Calu3 (cell line): ENCODE data around the gene PTPN13. TPM values are rescaled to one million over a fixed set of nuclear protein-coding genes. Genes with fewer than 3 reads are reported as not detected.

Experiments used
- BruUV-seq: library from RNA; stranded (reverse); fragments of 400-500 nt; replicated peaks from 2 replicates; lab custom pipeline; 2021; lab: Mats Ljungman, UMichigan
- CTCF ChIA-PET: fragments of 300-600 bp; sonication (Branson Sonifier 250); formaldehyde crosslinking; loops from one replicate; lab custom pipeline; 2022; ENCODE audit warnings: antibody characterized with exemption; lab: Charles Lee
- DNase-seq: peaks from one replicate; pipeline ENCODE4 v3.0.0; 2022
- H3K27ac Mint-ChIP-seq: one replicate; pipeline ENCODE4 v1.8.0; 2022; ENCODE audit warnings: mixed read lengths; ENCODE audit not compliant: unreplicated experiment
- H3K27me3 Mint-ChIP-seq: one replicate; pipeline ENCODE4 v1.8.0; 2022; ENCODE audit warnings: mixed read lengths; ENCODE audit not compliant: unreplicated experiment
- H3K36me3 Mint-ChIP-seq: one replicate; pipeline ENCODE4 v1.8.0; 2022; ENCODE audit warnings: mild to moderate bottlenecking, moderate library complexity, mixed read lengths; ENCODE audit not compliant: insufficient read depth, unreplicated experiment
- H3K4me1 Mint-ChIP-seq: one replicate; pipeline ENCODE4 v1.8.0; 2022; ENCODE audit warnings: mild to moderate bottlenecking, low read depth, mixed read lengths; ENCODE audit not compliant: unreplicated experiment
- H3K4me3 Mint-ChIP-seq: one replicate; pipeline ENCODE4 v1.8.0; 2022; ENCODE audit warnings: mild to moderate bottlenecking, low read depth, moderate library complexity, mixed read lengths; ENCODE audit not compliant: unreplicated experiment
- H3K9me3 Mint-ChIP-seq: one replicate; pipeline ENCODE4 v1.8.0; 2022; ENCODE audit warnings: low read depth, mixed read lengths; ENCODE audit not compliant: unreplicated experiment
- CTCF ChIP-seq: fragments of 200-600 bp; IDR thresholded peaks from one replicate; pipeline ENCODE4 v1.8.0; 2022; ENCODE audit warnings: antibody characterized with exemption; ENCODE audit not compliant: unreplicated experiment
- intact Hi-C: fragments of 100-400 bp; cut with micrococcal nuclease; formaldehyde crosslinking; loops from one replicate; pipeline ENCODE4 v1.10.0; 2022; ENCODE audit not compliant: unreplicated experiment
- total RNA-seq: library from RNA; stranded (reverse); gene quantifications from 2 replicates; pipeline ENCODE4 v1.2.3, GENCODE V29; 2022

The PTPN13 gene
- total RNA-seq, 1 experiment from 2014 or later, result 23.3 TPM

- H3K36me3 Mint-ChIP-seq, result peaks cover 5% of the 10 kb centered on the region
- no peaks in the 10 kb centered on the region for H3K4me1 Mint-ChIP-seq
- H3K4me3 Mint-ChIP-seq, result no peak overlapping the region
- no peak for DNase-seq
- no TSS peak for BruUV-seq
- intact Hi-C loops, result loop anchor here (10.0 kb wide), 1 partner anchor 132 kb away; the partner anchor contains the start of gene C4orf36
- TF ChIP-seq CTCF, result no peak
- CTCF ChIA-PET, result no interaction called here
- no peak overlapping the region for H3K27ac Mint-ChIP-seq
- H3K9me3 Mint-ChIP-seq, result no peaks in the 10 kb centered on the region
- H3K27me3 Mint-ChIP-seq, result no peaks in the 10 kb centered on the region
Observed at GRCh38 chr4:86762649-86763048, 168.5 kb downstream of the PTPN13 start.

GRCh38 chr4:86769794-86770193 is 175.7 kb downstream of the PTPN13 start:
- CTCF ChIA-PET, result no interaction called here
- H3K36me3 Mint-ChIP-seq, result no peaks in the 10 kb centered on the region

GRCh38 chr4:86771141-86771540 is 177.0 kb downstream of the PTPN13 start:
- Mint-ChIP-seq H3K27me3 (no peaks in the 10 kb centered on the region), H3K4me1 (no peaks in the 10 kb centered on the region), H3K27ac (no peak overlapping the region), H3K4me3 (no peak overlapping the region), H3K9me3 (no peaks in the 10 kb centered on the region), H3K36me3 (no peaks in the 10 kb centered on the region)
- CTCF ChIA-PET, result no interaction called here
- no peak for DNase-seq
- intact Hi-C loops, result no loop called here
- no peak for TF ChIP-seq CTCF
- no TSS peak for BruUV-seq

More at GRCh38 chr4:86769794-86770193, 175.7 kb downstream of the PTPN13 start:
- no peak overlapping the region for H3K4me3 Mint-ChIP-seq
- no peak for TF ChIP-seq CTCF
- no peaks in the 10 kb centered on the region for H3K4me1 Mint-ChIP-seq
- no TSS peak for BruUV-seq
- H3K27me3 Mint-ChIP-seq, result no peaks in the 10 kb centered on the region
- DNase-seq, result no peak
- no peak overlapping the region for H3K27ac Mint-ChIP-seq
- no peaks in the 10 kb centered on the region for H3K9me3 Mint-ChIP-seq
- intact Hi-C loops, result loop anchor here (10.0 kb wide), 1 partner anchor 125 kb away; the partner anchor contains the start of gene C4orf36

DNA sequence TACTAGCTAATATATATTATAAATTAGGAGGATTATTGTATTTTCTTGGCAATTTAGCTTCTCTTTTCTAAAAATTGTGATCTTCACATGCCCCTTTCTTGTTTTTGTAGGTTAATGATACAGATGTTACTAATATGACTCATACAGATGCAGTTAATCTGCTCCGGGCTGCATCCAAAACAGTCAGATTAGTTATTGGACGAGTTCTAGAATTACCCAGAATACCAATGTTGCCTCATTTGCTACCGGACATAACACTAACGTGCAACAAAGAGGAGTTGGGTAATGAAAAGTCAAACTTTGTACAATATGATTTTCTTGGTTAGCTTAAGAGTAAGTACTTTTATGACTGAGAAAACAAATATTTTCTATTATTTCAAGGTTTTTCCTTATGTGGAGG is 180.9 kb downstream of the PTPN13 start:
- Mint-ChIP-seq H3K36me3 (no peaks in the 10 kb centered on the region), H3K27ac (no peak overlapping the region), H3K9me3 (no peaks in the 10 kb centered on the region), H3K4me3 (no peak overlapping the region), H3K4me1 (no peaks in the 10 kb centered on the region), H3K27me3 (no peaks in the 10 kb centered on the region)
- intact Hi-C loops, result no loop called here
- no peak for TF ChIP-seq CTCF
- CTCF ChIA-PET, result no interaction called here
- BruUV-seq, result no TSS peak
- no peak for DNase-seq
